Endothelial cell of umbilical vein (primary cell): ENCODE results near the gene ANXA9. TPM values are rescaled to one million over a fixed set of nuclear protein-coding genes. Genes with fewer than 3 reads are reported as not detected.

ENCODE experiments used
- BruUV-seq: library from RNA; stranded (reverse); fragments of 400-500 nt; replicated peaks from 2 replicates; lab custom pipeline; 2021; lab: Mats Ljungman, UMichigan
- CTCF ChIA-PET: fragments of 300-600, 350-600 bp; sonication (Branson Sonifier 250); formaldehyde crosslinking; loops from one replicate; lab custom pipeline; 2021; ENCODE audit warnings: antibody characterized with exemption, inconsistent platforms; lab: Charles Lee
- POLR2A ChIA-PET: fragments of 300-600, 350-600 bp; sonication (Branson Sonifier 250); formaldehyde crosslinking; loops from one replicate; lab custom pipeline; 2021; ENCODE audit warnings: antibody characterized with exemption, inconsistent platforms; lab: Charles Lee
- DNase-seq: peaks from one replicate; pipeline ENCODE4 v3.0.0-alpha.2; 2011; ENCODE audit warnings: low read depth, low spot score
- FAIRE-seq: peaks from 2 replicates; lab custom pipeline; 2011; peaks lifted over from hg19 to GRCh38; lab: Jason Lieb, UNC
- H2AFZ ChIP-seq: 2 replicates; pipeline ENCODE4 v1.6.0; 2012; ENCODE audit warnings: low read depth, low read length, control low read depth, inconsistent platforms
- H3K27ac ChIP-seq: 2 replicates; pipeline ENCODE4 v1.5.1; 2011; ENCODE audit warnings: low read depth, mild to moderate bottlenecking, control low read depth, low read length, moderate library complexity; ENCODE audit not compliant: insufficient read depth
- H3K27me3 ChIP-seq, 2 experiments: 2 replicates each; pipeline versions ENCODE4 v1.6.0 to v1.6.1; 2011; ENCODE audit warnings: low read length in 2 of 2, mixed read lengths in 1 of 2; ENCODE audit not compliant: control insufficient read depth in 2 of 2, insufficient read depth in 2 of 2
- H3K36me3 ChIP-seq, 2 experiments: 2 replicates in 1 of 2; 3 replicates in 1 of 2; pipeline ENCODE4 v1.5.1; 2011; ENCODE audit warnings: low read length in 2 of 2, mild to moderate bottlenecking in 1 of 2, moderate library complexity in 1 of 2; ENCODE audit not compliant: control insufficient read depth in 2 of 2, insufficient read depth in 2 of 2; ENCODE audit errors: extremely low read depth in 1 of 2
- H3K4me1 ChIP-seq: 3 replicates; pipeline ENCODE4 v1.5.1; 2011; ENCODE audit warnings: mild to moderate bottlenecking, low read length; ENCODE audit not compliant: control insufficient read depth, insufficient read depth; ENCODE audit errors: extremely low read depth
- H3K4me2 ChIP-seq: 2 replicates; pipeline ENCODE4 v1.6.1; 2011; ENCODE audit warnings: low read length, control low read depth, mixed read lengths; ENCODE audit not compliant: insufficient read depth
- H3K4me3 ChIP-seq, 3 experiments: fragments of 200-600 bp in 1 of 3; sonication (generic), shearing (Covaris generic) in 1 of 3; replicated peaks in 1 of 3; 2 replicates each; pipeline ENCODE4 v1.5.1; 2011 to 2016; ENCODE audit warnings: control low read depth in 3 of 3, low read length in 3 of 3, mild to moderate bottlenecking in 2 of 3, inconsistent platforms in 1 of 3, low read depth in 1 of 3, moderate library complexity in 1 of 3; ENCODE audit not compliant: insufficient read depth in 1 of 3
- H3K79me2 ChIP-seq: 2 replicates; pipeline ENCODE4 v1.6.0; 2012; ENCODE audit warnings: low read length, inconsistent platforms; ENCODE audit not compliant: control insufficient read depth, insufficient read depth
- H3K9ac ChIP-seq: replicated peaks from 2 replicates; pipeline ENCODE3; 2011; ENCODE audit warnings: low read length, control low read depth; ENCODE audit not compliant: insufficient read depth; ENCODE audit errors: extremely low read depth
- H3K9me1 ChIP-seq: replicated peaks from 3 replicates; pipeline ENCODE4 v1.6.0; 2011; ENCODE audit warnings: mild to moderate bottlenecking, low read length; ENCODE audit not compliant: control insufficient read depth, insufficient read depth; ENCODE audit errors: extremely low read depth
- H3K9me3 ChIP-seq: replicated peaks from 2 replicates; pipeline ENCODE4 v1.5.1; 2012; ENCODE audit warnings: low read length, inconsistent platforms; ENCODE audit not compliant: control insufficient read depth, insufficient read depth
- H4K20me1 ChIP-seq: replicated peaks from 2 replicates; pipeline ENCODE3; 2011; ENCODE audit warnings: mild to moderate bottlenecking, low read length; ENCODE audit not compliant: control insufficient read depth, insufficient read depth; ENCODE audit errors: extremely low read depth
- CTCF ChIP-seq, 2 donors: IDR thresholded peaks; 1 replicate in 1 of 2; 2 replicates in 1 of 2; pipeline ENCODE4 v1.5.1; 2011; ENCODE audit warnings: low read length in 2 of 2, mild to moderate bottlenecking in 2 of 2, moderate library complexity in 2 of 2, control low read depth in 1 of 2, inconsistent platforms in 1 of 2, low read depth in 1 of 2; ENCODE audit not compliant: insufficient read depth in 1 of 2; ENCODE audit errors: extremely low read depth in 1 of 2
- EZH2 ChIP-seq: IDR thresholded peaks from 2 replicates; pipeline ENCODE4 v1.6.1; 2012; ENCODE audit warnings: borderline replicate concordance, low read depth, mild to moderate bottlenecking, moderate library complexity, low read length, inconsistent platforms; ENCODE audit not compliant: severe bottlenecking
- FOS ChIP-seq: IDR thresholded peaks from 2 replicates; pipeline ENCODE4 v1.6.1; 2011; ENCODE audit warnings: mild to moderate bottlenecking, low read length, moderate library complexity, borderline replicate concordance; ENCODE audit not compliant: insufficient read depth
- GATA2 ChIP-seq: IDR thresholded peaks from 2 replicates; pipeline ENCODE4 v1.7.0; 2011; ENCODE audit warnings: low read depth, mild to moderate bottlenecking, moderate library complexity, mixed read lengths, low read length; ENCODE audit not compliant: insufficient read length, insufficient read depth
- JUN ChIP-seq: IDR thresholded peaks from 2 replicates; pipeline ENCODE4 v1.6.1; 2011; ENCODE audit warnings: borderline replicate concordance, low read depth; ENCODE audit not compliant: insufficient read length, insufficient read depth
- MYC ChIP-seq: IDR thresholded peaks from one replicate; pipeline ENCODE4 v1.6.1; 2011; ENCODE audit warnings: mild to moderate bottlenecking, low read depth, low read length
- POLR2A ChIP-seq: IDR thresholded peaks from 2 replicates; pipeline ENCODE4 v1.6.1; 2012; ENCODE audit warnings: low read depth, mild to moderate bottlenecking, control low read depth, low read length
- POLR2AphosphoS5 ChIP-seq: IDR thresholded peaks from 2 replicates; pipeline ENCODE4 v1.6.1; 2012; ENCODE audit warnings: low read depth, mild to moderate bottlenecking, control low read depth, low read length, moderate library complexity; ENCODE audit not compliant: insufficient read depth
- dilution Hi-C: fragments of 300-500 bp; cut with MboI; formaldehyde crosslinking; loops from one replicate; pipeline ENCODE4 v1.15.0; 2019; ENCODE audit warnings: low sequenced_read_pairs; ENCODE audit not compliant: extremely low pct_ligation_motif_present
- intact Hi-C: fragments of 100-400 bp; cut with micrococcal nuclease; formaldehyde crosslinking; loops from one replicate; pipeline ENCODE4 v1.10.0; 2022
- polyA plus RNA-seq, 4 experiments: library from polyadenylated mRNA; depleted of rRNA in 3 of 4; stranded (reverse) in 3 of 4; unstranded in 1 of 4; fragments of >200 nt; gene quantifications; 2 replicates each; pipeline versions ENCODE4 v1.2.1 to v1.2.3, GENCODE V29; 2011 to 2012; ENCODE audit warnings: missing spikeins in 1 of 4
- total RNA-seq: library from RNA; stranded (reverse); gene quantifications from 2 replicates; pipeline ENCODE4 v1.2.3, GENCODE V29; 2021
- TF ChIP-seq, protein P1 (sequence below): IDR thresholded peaks from 2 replicates; pipeline ENCODE4 v1.6.1; 2011; ENCODE audit not compliant: insufficient read depth, insufficient read length

The ANXA9 gene
- total and polyA plus RNA-seq, 2 donors (not counting 3 experiments of a cell fraction or from before 2014, with no cell fraction given) = not detected

DNA sequence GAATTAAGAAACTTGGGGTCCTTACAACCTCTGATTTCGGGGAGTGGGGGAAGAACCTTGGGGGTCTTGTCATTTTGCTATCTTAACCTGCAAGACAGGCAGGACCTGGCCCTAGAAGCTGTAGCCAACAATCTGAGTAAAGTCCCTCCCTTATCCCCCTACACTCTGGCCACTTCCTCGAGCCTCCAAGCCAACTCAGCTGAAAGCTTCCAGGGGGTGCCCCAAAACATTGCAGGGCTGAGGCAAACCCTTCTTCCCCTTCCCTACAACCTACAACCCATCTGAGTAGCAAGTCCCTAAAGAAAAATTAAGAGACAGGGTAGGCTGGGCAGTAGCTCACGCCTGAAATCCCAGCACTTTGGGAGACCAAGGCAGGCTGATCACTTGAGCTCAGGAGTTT, 12.5 kb upstream of the ANXA9 start:
- BruUV-seq = no TSS peak
- ChIA-PET CTCF (interaction anchor here (1.3 to 3.3 kb wide), 4 partner anchors 10 to 36 kb away, joined by 6 to 22 read pairs (median 8); partner anchors contain the start of gene MINDY1), POLR2A (interaction anchor here (0.6 to 0.7 kb wide), 2 partner anchors 25 to 694 kb away, joined by 3 to 9 read pairs; no protein-coding TSS in a partner anchor)
- Histone ChIP-seq H3K9ac (no peak overlapping the region), H3K4me3 (no peak overlapping the region), H2AFZ (no peak overlapping the region), H3K4me1 (peaks cover 15% of the 10 kb centered on the region), H3K27me3 (no peaks in the 10 kb centered on the region), H3K36me3 (peaks cover 23 to 28% of the 10 kb centered on the region in 2 experiments), H4K20me1 (no peaks in the 10 kb centered on the region), H3K4me2 (no peak overlapping the region), H3K9me3 (no peaks in the 10 kb centered on the region), H3K79me2 (peaks cover 57% of the 10 kb centered on the region), H3K27ac (no peak overlapping the region), H3K9me1 (no peaks in the 10 kb centered on the region)
- intact Hi-C loops = no loop called here
- no peak for DNase-seq
- TF ChIP-seq FOS (no peak), POLR2AphosphoS5 (no peak), CTCF (IDR thresholded peaks at IDR 0.05; ENCODE audit: extremely low read depth in 1 of 2, insufficient read depth in 1 of 2, low read depth in 1 of 2, low read length in 2 of 2) (no peak), MYC (no peak), POLR2A (no peak), GATA2 (no peak), EZH2 (no peak), JUN (no peak)
- TF ChIP-seq, protein P1, sequence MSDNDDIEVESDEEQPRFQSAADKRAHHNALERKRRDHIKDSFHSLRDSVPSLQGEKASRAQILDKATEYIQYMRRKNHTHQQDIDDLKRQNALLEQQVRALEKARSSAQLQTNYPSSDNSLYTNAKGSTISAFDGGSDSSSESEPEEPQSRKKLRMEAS = no peak
- no peak for FAIRE-seq
- dilution Hi-C loops = no loop called here
